ENCODE results near the gene DRD4.
"Not testable (repeated sequence)": the region's sequence is repeated elsewhere in the genome, so short reads cannot be mapped to it uniquely, and the experiment has no call there.

The DRD4 gene

GRCh38 chr11:680476-680875, 43.4 kb downstream of the DRD4 start:
- no peak for DNase-seq (ENCODE audit: low read depth)

DNA sequence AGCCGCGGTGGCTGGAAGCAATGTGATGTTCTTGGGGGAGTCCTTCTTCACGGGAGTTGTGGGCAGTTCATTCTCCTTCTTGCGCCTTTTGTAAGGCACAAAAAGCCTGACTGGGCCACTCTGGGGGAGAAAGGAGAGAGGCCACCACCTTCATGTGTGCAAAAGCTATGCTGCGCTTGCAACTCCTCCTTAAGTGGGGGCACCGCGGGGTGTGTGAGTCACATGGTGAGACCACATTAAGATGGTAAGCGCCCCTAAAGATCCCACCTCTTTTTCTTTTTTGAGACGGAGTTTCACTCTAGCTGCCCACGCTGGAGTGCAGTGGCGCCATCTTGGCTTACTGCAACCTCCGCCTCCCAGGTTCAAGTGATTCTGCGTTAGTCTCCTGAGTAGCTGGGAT, 43.9 kb downstream of the DRD4 start:
- DNase-seq (ENCODE audit: low read depth): no peak

- no peak for DNase-seq (ENCODE audit: low read depth)
These were observed 49.6 kb downstream of the DRD4 start for GRCh38 chr11:686451-687243.

- no peak for DNase-seq (ENCODE audit: low read depth)
These were observed 50.7 kb downstream of the DRD4 start for GRCh38 chr11:687751-688150.

DNA sequence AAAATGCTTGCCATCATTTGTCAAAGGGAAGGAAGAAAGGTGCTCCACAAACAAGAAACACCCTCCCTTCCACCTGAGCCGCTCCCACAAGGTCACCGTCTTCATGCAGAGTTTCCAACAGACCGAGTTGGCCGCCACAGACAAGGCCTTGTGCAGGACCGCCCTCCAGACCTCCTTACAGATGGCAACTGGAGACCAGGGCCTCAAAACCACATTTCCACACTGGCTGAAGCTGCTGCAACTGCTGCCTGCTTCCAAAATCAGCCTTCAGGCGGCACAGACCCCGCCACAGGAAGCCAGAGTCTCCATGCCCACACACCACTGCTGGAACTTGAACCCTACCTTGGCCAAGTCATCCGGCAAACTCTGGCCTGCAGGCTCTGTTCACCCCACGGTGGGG, 51.6 kb downstream of the DRD4 start:
- DNase-seq (ENCODE audit: low read depth): no peak

- no peak for DNase-seq (ENCODE audit: low read depth)
These were observed 52.6 kb downstream of the DRD4 start for GRCh38 chr11:689625-690024.

GRCh38 chr11:690244-690643, 53.2 kb downstream of the DRD4 start:
- DNase-seq (ENCODE audit: low read depth): not testable (repeated sequence)

Measured in amniotic epithelial cell (primary cell).